ENCODE results near the gene ABCD4.

The ABCD4 gene

GRCh38 chr14:74326369-74327152 is 23.8 kb upstream of the ABCD4 start:
- TF ChIP-seq CTCF (IDR thresholded peaks at IDR 0.05; ENCODE audit: unreplicated experiment in 3 of 3) = no peak
- Mint-ChIP-seq H3K4me3 (peak overlapping the region in 2 of 3 experiments; percentile 37 to 63), H3K27ac (peak overlapping the region; percentile 84 to 98 (median 86)), H3K27me3 (ENCODE audit: low read depth) (no peaks in the 10 kb centered on the region), H3K4me1 (peaks cover 35% of the 10 kb centered on the region), H3K36me3 (ENCODE audit: low read depth) (no peaks in the 10 kb centered on the region), H3K9me3 (no peaks in the 10 kb centered on the region)

- Mint-ChIP-seq H3K27ac (peak overlapping the region; percentile 73 to 98 (median 92)), H3K27me3 (ENCODE audit: low read depth) (no peaks in the 10 kb centered on the region), H3K9me3 (no peaks in the 10 kb centered on the region)
Observed at GRCh38 chr14:74325446-74325845, 22.7 kb upstream of the ABCD4 start.

GRCh38 chr14:74324931-74325361 is 22.2 kb upstream of the ABCD4 start:
- Mint-ChIP-seq H3K36me3 (ENCODE audit: low read depth) (no peaks in the 10 kb centered on the region), H3K27ac (peak overlapping the region; percentile 73 to 98 (median 92)), H3K27me3 (ENCODE audit: low read depth) (no peaks in the 10 kb centered on the region), H3K9me3 (no peaks in the 10 kb centered on the region), H3K4me3 (peak overlapping the region in 2 of 3 experiments; percentile 20 to 50), H3K4me1 (peaks cover 40% of the 10 kb centered on the region)
- TF ChIP-seq CTCF (IDR thresholded peaks at IDR 0.05; ENCODE audit: unreplicated experiment in 3 of 3) = peak; percentile 64 to 70 (median 68)

More at GRCh38 chr14:74325446-74325845, 22.7 kb upstream of the ABCD4 start:
- Mint-ChIP-seq H3K36me3 (ENCODE audit: low read depth) (no peaks in the 10 kb centered on the region), H3K4me3 (no peak overlapping the region), H3K4me1 (peaks cover 40% of the 10 kb centered on the region)
- TF ChIP-seq CTCF (IDR thresholded peaks at IDR 0.05; ENCODE audit: unreplicated experiment in 3 of 3) = no peak

- no peaks in the 10 kb centered on the region for H3K9me3 Mint-ChIP-seq
- peak overlapping the region; percentile 52 to 81 (median 77) for H3K27ac Mint-ChIP-seq
- H3K4me3 Mint-ChIP-seq = no peak overlapping the region
- no peaks in the 10 kb centered on the region for H3K36me3 Mint-ChIP-seq (ENCODE audit: low read depth)
- no peak for TF ChIP-seq CTCF (IDR thresholded peaks at IDR 0.05; ENCODE audit: unreplicated experiment in 3 of 3)
- H3K4me1 Mint-ChIP-seq = peaks cover 5% of the 10 kb centered on the region
- H3K27me3 Mint-ChIP-seq (ENCODE audit: low read depth) = no peaks in the 10 kb centered on the region
Observed at GRCh38 chr14:74314576-74314975, 11.8 kb upstream of the ABCD4 start.

GRCh38 chr14:74313601-74314000 is 10.9 kb upstream of the ABCD4 start:
- no peaks in the 10 kb centered on the region for H3K9me3 Mint-ChIP-seq
- H3K4me1 Mint-ChIP-seq = peaks cover 5% of the 10 kb centered on the region
- no peaks in the 10 kb centered on the region for H3K27me3 Mint-ChIP-seq (ENCODE audit: low read depth)
- H3K27ac Mint-ChIP-seq = no peak overlapping the region
- H3K36me3 Mint-ChIP-seq (ENCODE audit: low read depth) = no peaks in the 10 kb centered on the region
- no peak for TF ChIP-seq CTCF (IDR thresholded peaks at IDR 0.05; ENCODE audit: unreplicated experiment in 3 of 3)
- H3K4me3 Mint-ChIP-seq = no peak overlapping the region

- TF ChIP-seq CTCF (IDR thresholded peaks at IDR 0.05; ENCODE audit: unreplicated experiment in 3 of 3) = no peak
- Mint-ChIP-seq H3K27ac (no peak overlapping the region), H3K27me3 (ENCODE audit: low read depth) (no peaks in the 10 kb centered on the region), H3K36me3 (ENCODE audit: low read depth) (no peaks in the 10 kb centered on the region), H3K9me3 (no peaks in the 10 kb centered on the region), H3K4me3 (no peak overlapping the region), H3K4me1 (peaks cover 5% of the 10 kb centered on the region)
Observed at GRCh38 chr14:74312161-74312560, 9.4 kb upstream of the ABCD4 start.
